Measurements from ENCODE around the gene RORB.

RORB gene

DNA sequence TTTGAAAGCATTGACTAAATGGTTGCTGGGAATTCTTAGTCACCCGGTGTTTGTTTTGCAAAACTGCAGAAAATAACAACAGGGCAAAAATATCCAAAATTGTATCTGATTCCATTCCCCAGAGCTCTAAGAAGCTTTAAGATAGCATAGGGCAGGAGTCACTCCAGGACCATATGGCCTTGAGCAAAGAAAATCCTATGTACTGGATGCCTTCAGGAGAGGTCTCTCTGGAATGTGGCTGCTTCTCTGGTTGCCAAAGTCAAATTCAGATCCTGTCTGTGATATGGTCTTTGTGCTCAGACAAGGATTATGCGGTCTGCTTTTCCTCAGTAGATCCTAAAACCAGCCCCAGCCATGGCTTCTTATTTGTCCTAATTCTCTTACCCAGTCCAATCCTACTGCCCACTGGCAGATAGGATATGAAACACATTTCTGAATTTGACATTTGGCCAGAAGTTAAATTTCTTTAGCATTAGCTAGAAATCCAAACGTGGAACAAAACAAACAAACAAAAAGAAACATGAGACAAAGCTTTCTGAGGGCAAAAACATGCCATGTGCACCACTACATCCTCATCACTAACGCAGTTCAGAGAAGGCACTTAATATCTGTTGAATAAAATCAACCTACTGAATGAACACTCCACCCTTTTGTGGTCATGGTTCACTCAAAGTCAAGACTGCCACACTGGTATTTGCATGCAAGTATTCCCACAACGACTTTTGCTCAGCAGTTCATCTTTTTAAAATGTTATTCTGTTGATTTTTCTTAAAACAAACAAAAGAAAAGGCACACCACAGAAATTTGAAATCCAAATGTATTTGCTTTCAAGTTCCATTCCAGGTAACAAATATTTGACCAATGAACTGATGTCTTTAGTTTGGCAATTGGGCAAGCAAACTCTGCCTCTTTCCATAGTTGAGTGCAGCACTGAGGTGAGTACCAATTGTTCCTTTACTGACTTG lies 224.8 kb downstream of the RORB start:
- no peak for FAIRE-seq
- no peak for DNase-seq (ENCODE audit: insufficient read length, low spot score)
- TF ChIP-seq PAX5 (IDR thresholded peaks at IDR 0.05; ENCODE audit: insufficient read depth, low read length, severe bottlenecking) (no peak), POLR2AphosphoS5 (IDR thresholded peaks at IDR 0.05; ENCODE audit: low read depth, low read length) (no peak), TAF1 (IDR thresholded peaks at IDR 0.05; ENCODE audit: low read depth, low read length) (no peak), POU2F2 (IDR thresholded peaks at IDR 0.05; ENCODE audit: low read depth, low read length) (no peak), POLR2A (IDR thresholded peaks at IDR 0.05; ENCODE audit: low read depth, low read length) (no peak), SPI1 (IDR thresholded peaks at IDR 0.05; ENCODE audit: low read depth, low read length) (no peak)

DNA sequence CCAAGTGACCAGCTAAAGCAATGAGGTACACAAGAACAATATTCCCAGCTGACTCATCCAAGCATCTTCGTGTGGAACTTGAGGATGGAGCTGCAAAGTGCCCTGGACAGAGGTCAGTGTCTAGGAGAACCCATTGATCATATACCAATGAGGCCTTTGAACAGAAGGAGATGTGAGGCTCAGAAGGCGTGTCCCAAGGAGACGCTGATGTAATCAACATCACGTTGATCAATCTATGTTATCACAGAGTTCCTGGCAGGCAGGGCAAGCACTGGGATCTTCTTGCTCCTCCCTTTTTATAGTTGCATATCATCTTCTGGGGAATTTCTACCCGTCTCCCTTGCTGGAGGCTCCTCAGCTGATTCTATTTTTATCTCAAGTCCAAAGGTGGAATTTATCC lies 227.2 kb downstream of the RORB start:
- no peak for FAIRE-seq
- TF ChIP-seq PAX5 (IDR thresholded peaks at IDR 0.05; ENCODE audit: insufficient read depth, low read length, severe bottlenecking) = no peak
- TF ChIP-seq TAF1 (IDR thresholded peaks at IDR 0.05; ENCODE audit: low read depth, low read length) = no peak
- no peak for TF ChIP-seq POU2F2 (IDR thresholded peaks at IDR 0.05; ENCODE audit: low read depth, low read length)
- TF ChIP-seq POLR2AphosphoS5 (IDR thresholded peaks at IDR 0.05; ENCODE audit: low read depth, low read length) = no peak
- no peak for TF ChIP-seq SPI1 (IDR thresholded peaks at IDR 0.05; ENCODE audit: low read depth, low read length)
- TF ChIP-seq POLR2A (IDR thresholded peaks at IDR 0.05; ENCODE audit: low read depth, low read length) = no peak

DNA sequence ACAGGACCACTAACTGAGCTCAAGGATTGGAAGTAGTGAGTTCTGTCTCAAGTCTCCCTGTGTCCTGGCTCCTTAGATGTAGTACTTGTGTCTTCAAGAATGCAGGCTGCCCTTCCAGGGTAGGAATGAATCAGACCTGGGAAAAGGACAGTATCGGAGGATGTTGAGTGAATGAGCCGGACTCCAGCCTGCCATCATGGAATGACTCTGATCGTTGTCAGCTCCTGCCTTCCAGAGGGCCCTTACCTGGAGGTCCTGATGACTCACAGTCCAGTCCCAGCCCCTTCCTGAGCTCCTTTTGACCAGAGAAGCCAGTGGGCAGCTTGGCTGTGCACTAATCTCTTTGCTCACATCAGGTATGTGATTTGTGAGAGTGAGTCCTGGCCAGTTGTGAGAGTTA lies 229.4 kb downstream of the RORB start:
- no peak for FAIRE-seq
- no peak for TF ChIP-seq TAF1 (IDR thresholded peaks at IDR 0.05; ENCODE audit: low read depth, low read length)
- TF ChIP-seq PAX5 (IDR thresholded peaks at IDR 0.05; ENCODE audit: insufficient read depth, low read length, severe bottlenecking) = no peak
- no peak for TF ChIP-seq POU2F2 (IDR thresholded peaks at IDR 0.05; ENCODE audit: low read depth, low read length)
- no peak for TF ChIP-seq POLR2A (IDR thresholded peaks at IDR 0.05; ENCODE audit: low read depth, low read length)
- TF ChIP-seq POLR2AphosphoS5 (IDR thresholded peaks at IDR 0.05; ENCODE audit: low read depth, low read length) = no peak
- TF ChIP-seq SPI1 (IDR thresholded peaks at IDR 0.05; ENCODE audit: low read depth, low read length) = no peak
- no peak for DNase-seq (ENCODE audit: insufficient read length, low spot score)

More for the DNA sequence above, 227.2 kb downstream of the RORB start:
- no peak for DNase-seq (ENCODE audit: insufficient read length, low spot score)

DNA sequence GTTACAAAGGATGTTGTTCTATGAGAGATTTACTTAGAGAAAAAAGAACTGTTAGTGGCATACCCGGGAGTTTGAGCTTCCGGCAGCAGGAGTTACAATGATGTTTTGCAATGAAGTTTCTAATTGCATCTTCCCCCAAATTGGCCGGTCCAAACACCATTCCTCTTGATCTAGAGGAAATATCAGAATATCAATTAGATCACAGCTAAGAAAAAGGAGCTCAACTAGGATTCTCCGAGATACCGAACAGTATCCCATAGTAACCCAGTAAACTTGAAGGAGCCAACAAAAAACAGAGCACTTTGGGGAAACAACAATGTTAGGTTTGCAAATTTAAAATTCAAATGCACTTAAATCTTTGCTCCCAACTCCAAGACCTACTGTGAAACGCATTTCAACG lies 231.0 kb downstream of the RORB start:
- no peak for TF ChIP-seq PAX5 (IDR thresholded peaks at IDR 0.05; ENCODE audit: insufficient read depth, low read length, severe bottlenecking)
- TF ChIP-seq SPI1 (IDR thresholded peaks at IDR 0.05; ENCODE audit: low read depth, low read length) = no peak
- TF ChIP-seq TAF1 (IDR thresholded peaks at IDR 0.05; ENCODE audit: low read depth, low read length) = no peak
- TF ChIP-seq POLR2A (IDR thresholded peaks at IDR 0.05; ENCODE audit: low read depth, low read length) = no peak
- no peak for TF ChIP-seq POU2F2 (IDR thresholded peaks at IDR 0.05; ENCODE audit: low read depth, low read length)
- no peak for TF ChIP-seq POLR2AphosphoS5 (IDR thresholded peaks at IDR 0.05; ENCODE audit: low read depth, low read length)
- FAIRE-seq = no peak
- no peak for DNase-seq (ENCODE audit: insufficient read length, low spot score)

DNA sequence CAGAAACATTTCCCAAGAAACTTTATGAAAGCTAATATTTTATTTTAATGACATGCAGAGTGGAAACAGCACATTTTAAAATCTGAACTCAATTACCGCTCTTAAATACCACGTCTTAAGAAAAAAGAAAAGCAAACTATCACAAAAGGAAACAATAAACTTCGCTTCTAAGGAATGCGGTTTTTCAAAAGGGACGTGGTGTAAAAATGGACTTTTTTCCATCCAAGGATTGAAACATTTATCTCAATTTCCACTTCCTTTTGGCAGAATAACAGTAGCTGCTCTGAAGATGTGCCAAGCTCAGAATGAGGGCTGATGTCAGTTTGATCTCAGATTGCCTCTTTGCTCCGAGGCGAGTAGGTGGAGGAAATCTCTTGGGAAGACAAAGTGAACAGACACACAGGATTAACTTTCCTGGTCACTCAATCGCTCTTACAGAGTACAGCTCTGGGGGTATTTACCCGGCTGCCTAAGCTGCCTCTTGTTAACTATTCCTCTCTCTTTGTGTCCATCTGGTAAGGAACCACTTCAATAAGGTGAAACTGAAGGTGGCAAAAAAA lies 232.1 kb downstream of the RORB start:
- DNase-seq (ENCODE audit: insufficient read length, low spot score) = no peak
- no peak for FAIRE-seq
- TF ChIP-seq SPI1 (IDR thresholded peaks at IDR 0.05; ENCODE audit: low read depth, low read length) (no peak), POLR2AphosphoS5 (IDR thresholded peaks at IDR 0.05; ENCODE audit: low read depth, low read length) (no peak), POU2F2 (IDR thresholded peaks at IDR 0.05; ENCODE audit: low read depth, low read length) (no peak), PAX5 (IDR thresholded peaks at IDR 0.05; ENCODE audit: insufficient read depth, low read length, severe bottlenecking) (no peak), TAF1 (IDR thresholded peaks at IDR 0.05; ENCODE audit: low read depth, low read length) (no peak), POLR2A (IDR thresholded peaks at IDR 0.05; ENCODE audit: low read depth, low read length) (no peak)

DNA sequence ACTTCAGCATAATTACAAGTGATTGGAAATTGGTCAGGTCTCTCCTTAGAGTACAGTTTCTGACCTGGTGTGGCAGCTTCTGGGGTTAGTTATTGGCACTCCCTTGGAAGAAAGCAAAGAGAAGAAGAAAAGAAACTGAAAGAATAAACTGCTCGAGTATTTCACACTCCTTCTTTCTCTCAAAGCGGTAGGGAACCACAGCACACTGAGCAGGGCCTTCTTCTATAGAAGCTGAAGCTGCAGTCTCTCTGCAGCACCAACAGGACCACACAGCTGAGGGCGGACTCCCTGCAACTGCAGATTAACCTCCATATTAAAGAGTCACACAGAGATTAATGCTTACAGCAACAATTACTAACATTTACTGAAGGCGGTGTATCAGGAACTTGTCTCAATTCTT lies 238.6 kb downstream of the RORB start:
- no peak for FAIRE-seq
- no peak for DNase-seq (ENCODE audit: insufficient read length, low spot score)
- TF ChIP-seq POLR2A (IDR thresholded peaks at IDR 0.05; ENCODE audit: low read depth, low read length) (no peak), POU2F2 (IDR thresholded peaks at IDR 0.05; ENCODE audit: low read depth, low read length) (no peak), POLR2AphosphoS5 (IDR thresholded peaks at IDR 0.05; ENCODE audit: low read depth, low read length) (no peak), PAX5 (IDR thresholded peaks at IDR 0.05; ENCODE audit: insufficient read depth, low read length, severe bottlenecking) (no peak), TAF1 (IDR thresholded peaks at IDR 0.05; ENCODE audit: low read depth, low read length) (no peak), SPI1 (IDR thresholded peaks at IDR 0.05; ENCODE audit: low read depth, low read length) (no peak)

DNA sequence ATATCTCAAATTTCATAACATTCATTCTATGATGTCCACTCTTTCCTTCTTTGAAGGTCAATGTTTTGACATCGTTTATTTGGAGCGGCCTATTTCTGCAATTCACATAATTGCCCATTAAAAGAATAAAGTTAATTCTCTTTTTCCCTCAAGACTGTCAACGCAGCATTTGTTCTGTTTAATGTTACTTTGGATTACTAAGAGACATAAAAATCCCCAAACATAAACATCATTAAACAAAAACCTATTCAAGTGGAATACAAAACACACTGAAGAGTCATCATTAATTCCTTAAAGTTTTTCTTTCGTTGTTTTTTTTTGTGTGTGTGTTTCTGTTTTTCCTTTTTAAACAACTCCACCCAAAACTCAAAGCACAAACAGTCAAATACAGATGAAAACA lies 239.5 kb downstream of the RORB start:
- no peak for TF ChIP-seq TAF1 (IDR thresholded peaks at IDR 0.05; ENCODE audit: low read depth, low read length)
- TF ChIP-seq PAX5 (IDR thresholded peaks at IDR 0.05; ENCODE audit: insufficient read depth, low read length, severe bottlenecking) = no peak
- no peak for TF ChIP-seq POLR2A (IDR thresholded peaks at IDR 0.05; ENCODE audit: low read depth, low read length)
- TF ChIP-seq POU2F2 (IDR thresholded peaks at IDR 0.05; ENCODE audit: low read depth, low read length) = no peak
- no peak for TF ChIP-seq POLR2AphosphoS5 (IDR thresholded peaks at IDR 0.05; ENCODE audit: low read depth, low read length)
- no peak for TF ChIP-seq SPI1 (IDR thresholded peaks at IDR 0.05; ENCODE audit: low read depth, low read length)
- DNase-seq (ENCODE audit: insufficient read length, low spot score) = no peak
- FAIRE-seq = no peak

DNA sequence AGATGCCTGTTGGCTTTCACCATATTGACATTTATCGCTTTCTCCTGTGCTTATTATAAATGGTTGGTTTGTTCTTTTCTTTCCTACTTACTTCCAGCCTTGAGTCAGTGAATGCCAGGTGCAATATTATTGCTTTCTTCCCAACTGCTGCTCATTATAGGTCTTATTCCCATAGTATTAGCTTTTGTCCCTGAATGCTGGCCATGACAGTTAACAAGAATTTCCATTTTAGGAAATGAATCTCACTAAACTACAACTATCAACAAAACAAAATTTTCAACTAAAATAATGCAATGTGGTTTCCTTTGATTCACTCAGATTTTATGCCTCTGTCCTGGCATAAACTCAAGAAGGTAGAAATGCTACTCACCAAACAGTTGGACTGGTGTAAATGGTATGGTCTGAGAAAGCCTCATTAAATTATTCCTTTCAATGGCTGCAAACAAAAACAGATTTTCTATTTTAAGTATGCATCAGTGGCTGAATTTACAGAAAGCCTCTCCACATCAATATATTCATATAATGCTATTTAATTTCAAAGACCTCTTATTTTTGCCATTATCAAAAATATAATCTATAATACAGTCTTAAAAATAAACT lies 245.2 kb downstream of the RORB start:
- FAIRE-seq (no peak), DNase-seq (ENCODE audit: insufficient read length, low spot score) (no peak)
- no peak for TF ChIP-seq POU2F2 (IDR thresholded peaks at IDR 0.05; ENCODE audit: low read depth, low read length)
- no peak for TF ChIP-seq POLR2AphosphoS5 (IDR thresholded peaks at IDR 0.05; ENCODE audit: low read depth, low read length)
- TF ChIP-seq TAF1 (IDR thresholded peaks at IDR 0.05; ENCODE audit: low read depth, low read length) = no peak
- no peak for TF ChIP-seq POLR2A (IDR thresholded peaks at IDR 0.05; ENCODE audit: low read depth, low read length)
- TF ChIP-seq PAX5 (IDR thresholded peaks at IDR 0.05; ENCODE audit: insufficient read depth, low read length, severe bottlenecking) = no peak
- TF ChIP-seq SPI1 (IDR thresholded peaks at IDR 0.05; ENCODE audit: low read depth, low read length) = no peak
